EL (cell line): ENCODE data around the gene SRGAP2.
"Not testable (repeated sequence)": the region's sequence is repeated elsewhere in the genome, so short reads cannot be mapped to it uniquely, and the experiment has no call there.

Experiments
- DNase-seq: peaks from one replicate; pipeline ENCODE4 v3.0.0-alpha.2; 2016

SRGAP2 gene

GRCh38 chr1:206252680-206253335 lies 49.5 kb downstream of the SRGAP2 start:
- not testable (repeated sequence) for DNase-seq
